Left kidney (tissue), 2 donors: ENCODE results near the gene ITGAX. TPM values are rescaled to one million over a fixed set of nuclear protein-coding genes. Genes with fewer than 3 reads are reported as not detected.

Experiments
- DNase-seq: peaks from one replicate; pipeline ENCODE4 v3.0.0-alpha.2; 2013
- polyA plus RNA-seq: library from polyadenylated mRNA; unstranded; fragments of 120-200 nt; gene quantifications from one replicate; pipeline ENCODE4 v1.2.1, GENCODE V29; 2013; ENCODE audit not compliant: insufficient read length

Gene ITGAX
- polyA plus RNA-seq, 1 donor = 0.53 TPM

GRCh38 chr16:31348579-31348978 is 6.4 kb upstream of the ITGAX start:
- DNase-seq = no peak

- DNase-seq = no peak
Measured at GRCh38 chr16:31350275-31351005, 4.5 kb upstream of the ITGAX start.

GRCh38 chr16:31351246-31351941 is 3.6 kb upstream of the ITGAX start:
- no peak for DNase-seq

- DNase-seq = no peak
Measured at GRCh38 chr16:31351942-31352325, 3.0 kb upstream of the ITGAX start.

GRCh38 chr16:31352376-31353115 is 2.4 kb upstream of the ITGAX start:
- no peak for DNase-seq

GRCh38 chr16:31355431-31356100 is 590 bp downstream of the ITGAX start:
- DNase-seq = no peak

GRCh38 chr16:31356566-31357323 is 1.8 kb downstream of the ITGAX start:
- DNase-seq = no peak

GRCh38 chr16:31357324-31358109 is 2.5 kb downstream of the ITGAX start:
- DNase-seq = no peak

GRCh38 chr16:31360251-31360650 is 5.3 kb downstream of the ITGAX start:
- DNase-seq = no peak

- no peak for DNase-seq
Measured at GRCh38 chr16:31361201-31362110, 6.5 kb downstream of the ITGAX start.

- no peak for DNase-seq
Measured at GRCh38 chr16:31362476-31363405, 7.8 kb downstream of the ITGAX start.

GRCh38 chr16:31363721-31364120 is 8.7 kb downstream of the ITGAX start:
- no peak for DNase-seq

- no peak for DNase-seq
Measured at GRCh38 chr16:31364421-31364820, 9.4 kb downstream of the ITGAX start.

GRCh38 chr16:31365131-31365865 is 10.3 kb downstream of the ITGAX start:
- no peak for DNase-seq

- no peak for DNase-seq
Measured at GRCh38 chr16:31367853-31368252, 12.9 kb downstream of the ITGAX start.

GRCh38 chr16:31371008-31371407 is 16.0 kb downstream of the ITGAX start:
- no peak for DNase-seq

GRCh38 chr16:31371619-31372484 is 16.9 kb downstream of the ITGAX start:
- DNase-seq = peak; percentile 21
